ENCODE results near the gene OR6B3. TPM values are rescaled to one million over a fixed set of nuclear protein-coding genes. Genes with fewer than 3 reads are reported as not detected.

Gene OR6B3
- total and polyA plus RNA-seq, 12 donors, result not detected

DNA sequence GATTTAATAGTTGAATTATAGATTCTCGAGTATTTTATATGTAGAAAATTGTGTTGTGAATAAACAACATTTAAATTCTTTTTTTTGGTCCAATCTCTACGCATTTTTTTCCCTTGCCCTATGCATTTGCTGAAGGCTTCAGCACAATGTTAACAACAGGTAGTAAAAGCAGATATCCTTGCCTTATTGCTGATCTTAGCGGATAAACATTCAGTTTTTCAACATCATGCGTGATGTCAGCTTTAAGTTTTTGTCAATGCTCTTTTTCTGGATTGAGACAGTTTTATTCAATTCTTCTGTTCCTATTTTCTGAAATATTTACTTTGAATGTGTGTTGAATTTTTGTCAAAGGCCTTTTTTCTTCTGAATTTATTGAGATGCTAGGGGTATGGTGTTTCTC, 11.6 kb upstream of the OR6B3 start:
- intact Hi-C loops (cut with DNase I), result no loop called here
- H3K9me3 ChIP-seq, result peaks cover 0 to 26% (median 0%) of the 10 kb centered on the region in 11 donors
- H3K36me3 ChIP-seq, result no peaks in the 10 kb centered on the region
- 85 to 86% methylated on average over 4 of the region's 4 CpGs for WGBS, 2 donors
- H3K27ac ChIP-seq, result no peak overlapping the region
- H3K4me1 ChIP-seq, result no peaks in the 10 kb centered on the region
- no peak for ATAC-seq
- no peak for DNase-seq
- TF ChIP-seq, protein P1, sequence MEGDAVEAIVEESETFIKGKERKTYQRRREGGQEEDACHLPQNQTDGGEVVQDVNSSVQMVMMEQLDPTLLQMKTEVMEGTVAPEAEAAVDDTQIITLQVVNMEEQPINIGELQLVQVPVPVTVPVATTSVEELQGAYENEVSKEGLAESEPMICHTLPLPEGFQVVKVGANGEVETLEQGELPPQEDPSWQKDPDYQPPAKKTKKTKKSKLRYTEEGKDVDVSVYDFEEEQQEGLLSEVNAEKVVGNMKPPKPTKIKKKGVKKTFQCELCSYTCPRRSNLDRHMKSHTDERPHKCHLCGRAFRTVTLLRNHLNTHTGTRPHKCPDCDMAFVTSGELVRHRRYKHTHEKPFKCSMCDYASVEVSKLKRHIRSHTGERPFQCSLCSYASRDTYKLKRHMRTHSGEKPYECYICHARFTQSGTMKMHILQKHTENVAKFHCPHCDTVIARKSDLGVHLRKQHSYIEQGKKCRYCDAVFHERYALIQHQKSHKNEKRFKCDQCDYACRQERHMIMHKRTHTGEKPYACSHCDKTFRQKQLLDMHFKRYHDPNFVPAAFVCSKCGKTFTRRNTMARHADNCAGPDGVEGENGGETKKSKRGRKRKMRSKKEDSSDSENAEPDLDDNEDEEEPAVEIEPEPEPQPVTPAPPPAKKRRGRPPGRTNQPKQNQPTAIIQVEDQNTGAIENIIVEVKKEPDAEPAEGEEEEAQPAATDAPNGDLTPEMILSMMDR (IDR thresholded peaks at IDR 0.05), result no peak
- peaks cover 0 to 20% (median 10%) of the 10 kb centered on the region in 7 donors for H3K27me3 ChIP-seq
- no peak overlapping the region for H3K4me3 ChIP-seq

DNA sequence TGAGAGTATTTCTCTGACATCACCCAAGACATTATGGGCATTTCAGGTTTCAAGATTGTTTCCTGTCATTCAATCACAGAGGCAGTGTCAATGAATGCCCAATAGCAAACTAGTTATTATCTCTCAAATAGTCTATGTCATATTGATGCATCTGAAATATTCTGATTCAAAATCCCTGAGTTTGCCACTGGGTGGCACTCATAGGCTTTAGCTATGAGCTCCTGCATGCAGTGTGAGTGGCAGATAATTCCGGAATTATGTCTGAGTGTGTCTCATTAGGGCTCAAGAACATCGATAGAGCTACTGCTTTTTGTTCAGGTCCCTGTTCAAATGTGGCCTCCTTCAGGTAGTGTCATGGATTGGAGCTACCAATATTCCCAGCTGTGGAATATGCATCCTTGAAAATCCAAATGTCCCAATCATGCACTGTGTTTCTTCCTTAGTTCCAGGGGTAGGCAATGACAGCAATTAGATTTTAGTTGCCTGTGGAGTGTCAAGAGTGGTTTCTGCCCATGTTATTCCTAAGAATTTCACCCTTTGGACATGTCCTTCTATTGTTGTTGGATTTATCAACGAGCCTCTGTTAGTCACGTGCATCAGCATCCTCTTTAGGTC, 7.8 kb upstream of the OR6B3 start:
- TF ChIP-seq, protein P1 (IDR thresholded peaks at IDR 0.05), result peak in 8 of 9 donors; percentile 41 to 71 (median 62)
- Histone ChIP-seq H3K9me3 (peaks cover 0 to 12% (median 0%) of the 10 kb centered on the region in 11 donors), H3K36me3 (no peaks in the 10 kb centered on the region), H3K27ac (no peak overlapping the region), H3K27me3 (peaks cover 0 to 46% (median 27%) of the 10 kb centered on the region in 7 donors), H3K4me1 (no peaks in the 10 kb centered on the region), H3K4me3 (no peak overlapping the region)
- intact Hi-C loops (cut with DNase I), result loop anchor here in 8 of 10 donors (1.0 to 2.0 kb wide), 4 partner anchors 80 to 83 kb away; partner anchors contain the start of gene OTOS (in 1 of the 8)
- ATAC-seq (peak in 4 of 8 donors; percentile 35 to 65 (median 55)), DNase-seq (no peak)
- 41 to 43% methylated on average over 4 of the region's 4 CpGs for WGBS, 2 donors

DNA sequence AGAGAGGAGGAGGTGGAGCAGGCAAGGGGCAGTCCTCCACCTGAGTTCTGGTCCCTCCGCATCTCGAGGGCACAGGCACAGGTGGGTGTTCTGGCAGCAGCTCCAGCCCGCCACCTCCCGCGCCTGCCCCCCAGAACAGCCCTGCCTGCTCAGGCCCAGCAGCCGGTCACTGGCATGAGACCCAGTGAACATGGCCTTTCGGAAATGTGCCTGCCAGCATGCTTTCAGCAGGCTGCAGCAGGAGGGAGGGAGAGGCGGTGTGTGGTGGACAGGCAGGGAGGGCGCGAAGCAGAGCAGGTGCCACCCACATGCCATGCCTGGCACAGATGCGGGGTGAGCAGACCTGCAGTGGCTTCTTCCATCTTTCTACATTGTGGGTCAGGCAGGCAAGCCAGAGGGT, 3.4 kb upstream of the OR6B3 start:
- H3K36me3 ChIP-seq, result no peaks in the 10 kb centered on the region
- no peak overlapping the region for H3K27ac ChIP-seq
- H3K4me1 ChIP-seq, result no peaks in the 10 kb centered on the region
- WGBS, 2 donors, result 82 to 83% methylated on average over 11 of the region's 11 CpGs
- ATAC-seq (no peak), DNase-seq (no peak)
- intact Hi-C loops (cut with DNase I), result loop anchor here in 1 of 10 donors (5.0 kb wide), 1 partner anchor 86 kb away; the partner anchor contains the start of gene OTOS
- H3K4me3 ChIP-seq, result no peak overlapping the region
- peaks cover 0 to 77% (median 53%) of the 10 kb centered on the region in 7 donors for H3K27me3 ChIP-seq
- H3K9me3 ChIP-seq, result no peaks in the 10 kb centered on the region
- TF ChIP-seq, protein P1 (IDR thresholded peaks at IDR 0.05), result no peak

DNA sequence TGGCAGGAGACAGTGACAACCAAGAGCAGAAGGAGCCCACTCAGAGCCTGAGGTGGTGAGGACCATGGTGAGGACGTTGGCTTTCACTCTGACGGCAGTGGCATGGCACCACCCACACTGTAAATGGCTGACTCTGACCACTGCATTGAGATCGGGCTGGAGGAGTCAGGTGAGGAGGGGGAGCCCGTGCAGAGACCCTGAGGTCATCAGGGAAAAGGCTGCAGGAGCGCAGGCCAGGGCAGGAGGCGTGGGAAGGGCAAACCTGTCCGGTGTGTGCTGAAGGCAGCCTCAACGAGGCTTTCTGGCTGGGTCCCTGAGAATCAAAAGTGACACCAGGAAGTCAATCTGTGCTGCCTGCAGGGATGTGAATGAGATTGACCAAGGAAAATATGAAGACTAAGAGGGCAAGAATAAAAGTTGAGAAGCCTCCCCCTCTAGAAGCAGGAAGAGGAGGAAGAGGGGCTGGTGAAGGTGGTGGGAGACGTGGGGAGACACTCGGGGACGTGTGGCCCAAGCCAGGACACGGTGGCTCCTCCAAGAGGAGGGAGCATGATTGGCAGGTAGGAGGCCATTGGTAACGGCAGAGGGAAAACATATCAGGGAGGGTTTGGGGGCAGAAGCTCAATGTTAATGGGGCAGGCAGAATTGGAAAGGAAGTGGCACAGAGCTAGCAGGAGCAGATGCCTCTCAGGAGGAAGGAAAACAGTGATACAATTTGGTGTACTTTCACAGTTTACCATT, 2.0 kb upstream of the OR6B3 start:
- 36 to 42% methylated on average over 13 of the region's 13 CpGs for whole genome bisulfite sequencing, 2 donors
- TF ChIP-seq, protein P1 (IDR thresholded peaks at IDR 0.05), result no peak

More for the DNA sequence above, 2.0 kb upstream of the OR6B3 start:
- no peaks in the 10 kb centered on the region for H3K9me3 ChIP-seq
- no peaks in the 10 kb centered on the region for H3K4me1 ChIP-seq
- H3K27me3 ChIP-seq, result peaks cover 0 to 86% (median 61%) of the 10 kb centered on the region in 7 donors
- no peaks in the 10 kb centered on the region for H3K36me3 ChIP-seq
- no peak overlapping the region for H3K4me3 ChIP-seq
- no peak for DNase-seq
- ATAC-seq, result no peak
- intact Hi-C loops (cut with DNase I), result loop anchor here in 1 of 10 donors (5.0 kb wide), 1 partner anchor 87 kb away; the partner anchor contains the start of gene OTOS
- no peak overlapping the region for H3K27ac ChIP-seq

Data from heart right ventricle (tissue), 16 donors.